Measurements from ENCODE around the gene TTC7B.

DNA sequence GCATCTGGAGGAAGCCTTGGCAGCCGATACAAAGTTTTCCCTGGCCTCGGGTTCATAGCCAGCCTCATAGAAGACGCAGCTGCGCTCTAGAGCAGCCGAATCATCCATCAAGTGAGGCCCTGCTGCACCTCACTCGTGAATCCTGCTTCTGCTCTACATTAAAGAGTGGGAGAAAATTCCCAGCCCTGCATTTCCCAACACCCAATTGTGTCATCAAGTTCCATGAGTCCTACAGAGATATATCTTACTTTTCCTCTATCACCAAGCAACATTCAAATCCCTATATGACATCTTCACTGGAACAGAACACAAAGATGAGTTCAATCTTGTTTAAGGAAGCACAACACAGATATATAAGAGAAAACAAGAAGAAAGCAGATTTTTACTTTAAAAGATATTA is 139.3 kb downstream of the TTC7B start:
- TF ChIP-seq TAF1 (IDR thresholded peaks at IDR 0.05; ENCODE audit: control insufficient read depth, extremely low read depth, insufficient read depth, low read length, severe bottlenecking) (no peak), SP2 (IDR thresholded peaks at IDR 0.05; ENCODE audit: extremely low read depth, low read depth, low read length, poor library complexity, severe bottlenecking) (no peak), FOXP1 (CRISPR knock-in tag; IDR thresholded peaks at IDR 0.05) (no peak)

Measured in K562 (cell line).